ENCODE measurements around the gene SLC22A1. TPM values are rescaled to one million over a fixed set of nuclear protein-coding genes. Genes with fewer than 3 reads are reported as not detected.
"Not testable (repeated sequence)": the region's sequence is repeated elsewhere in the genome, so short reads cannot be mapped to it uniquely, and the experiment has no call there.

Gene SLC22A1
- polyA plus RNA-seq, 1 of the 3 experiments (the other 2 are of a cell fraction), result 0.20 TPM

GRCh38 chr6:160124605-160125004 lies 3.0 kb downstream of the SLC22A1 start (continued):
- TF ChIP-seq TAF1 (IDR thresholded peaks at IDR 0.05; ENCODE audit: borderline replicate concordance, low read depth, low read length), result no peak
- TF ChIP-seq USF1 (IDR thresholded peaks at IDR 0.05; ENCODE audit: borderline replicate concordance, low read depth), result no peak
- no peak for TF ChIP-seq USF2 (IDR thresholded peaks at IDR 0.05; ENCODE audit: borderline replicate concordance, low read depth, low read length)

GRCh38 chr6:160125105-160125504 lies 3.5 kb downstream of the SLC22A1 start:
- H3K4me3 ChIP-seq (ENCODE audit: low read depth in 2 of 2, low read length in 1 of 2); H4K20me1 ChIP-seq (ENCODE audit: insufficient read depth); H3K79me2 ChIP-seq (ENCODE audit: insufficient read depth); H3F3A ChIP-seq (replicated peaks; ENCODE audit: insufficient read depth); H3K4me1 ChIP-seq (ENCODE audit: control insufficient read depth in 1 of 2, insufficient read depth in 2 of 2, low read depth in 1 of 2, low read length in 1 of 2); H2AFZ ChIP-seq (ENCODE audit: low read depth); POLR2A ChIA-PET; DNase-seq; H3K4me2 ChIP-seq; H3K27me3 ChIP-seq (ENCODE audit: insufficient read depth); H3K9ac ChIP-seq; H3K9me2 ChIP-seq; H3K27ac ChIP-seq (ENCODE audit: low read depth in 2 of 2, low read length in 1 of 2); H3K9me3 ChIP-seq; H3K36me3 ChIP-seq (replicated peaks in 1 of 2; ENCODE audit: control insufficient read depth in 1 of 2, insufficient read depth in 2 of 2, low read length in 1 of 2): not testable (repeated sequence)
- CTCF ChIA-PET, result interaction anchor here (1.0 kb wide), 1 partner anchor 12 kb away, joined by 3 read pairs; no protein-coding TSS in a partner anchor
- WGBS (ENCODE audit: low lambda C conversion rate), result 48% methylated on average over 4 of the region's 5 CpGs

GRCh38 chr6:160127270-160128124 lies 5.9 kb downstream of the SLC22A1 start:
- no peak overlapping the region for H3K4me2 ChIP-seq
- H3K4me1 ChIP-seq (ENCODE audit: control insufficient read depth in 1 of 2, insufficient read depth in 2 of 2, low read depth in 1 of 2, low read length in 1 of 2), result no peaks in the 10 kb centered on the region; a peak in 1 of 4 replicates
- no peak overlapping the region for H2AFZ ChIP-seq (ENCODE audit: low read depth)
- no peak overlapping the region for H3K27ac ChIP-seq (ENCODE audit: low read depth in 2 of 2, low read length in 1 of 2)
- H3K79me2 ChIP-seq (ENCODE audit: insufficient read depth), result no peaks in the 10 kb centered on the region
- no peaks in the 10 kb centered on the region for H3K9me3 ChIP-seq
- TF ChIP-seq RFX5 (IDR thresholded peaks at IDR 0.05; ENCODE audit: low read length) (no peak), NRF1 (IDR thresholded peaks at IDR 0.05; ENCODE audit: low read depth, low read length) (no peak), GATA2 (CRISPR knock-in tag; IDR thresholded peaks at IDR 0.05) (no peak), CTCF (IDR thresholded peaks at IDR 0.05) (no peak), EP300 (IDR thresholded peaks at IDR 0.05; ENCODE audit: borderline replicate concordance in 1 of 2, low read depth in 1 of 2, low read length in 1 of 2) (no peak), SIN3A (IDR thresholded peaks at IDR 0.05; ENCODE audit: borderline replicate concordance, low read depth, low read length) (no peak), MAX (IDR thresholded peaks at IDR 0.05; ENCODE audit: low read depth) (no peak), RAD21 (IDR thresholded peaks at IDR 0.05; ENCODE audit: low read length) (no peak), POLR2AphosphoS5 (IDR thresholded peaks at IDR 0.05; ENCODE audit: low read depth, low read length) (no peak), ZBTB33 (IDR thresholded peaks at IDR 0.05; ENCODE audit: borderline replicate concordance, low read depth) (no peak)
- no peaks in the 10 kb centered on the region for H3K36me3 ChIP-seq (replicated peaks in 1 of 2; ENCODE audit: control insufficient read depth in 1 of 2, insufficient read depth in 2 of 2, low read length in 1 of 2)
- no peak overlapping the region for H3K9ac ChIP-seq
- ChIA-PET POLR2A (no interaction called here), CTCF (interaction anchor here (1.7 kb wide), 1 partner anchor 11 kb away, joined by 8 read pairs; no protein-coding TSS in a partner anchor)
- no peak overlapping the region for H3K4me3 ChIP-seq (ENCODE audit: low read depth in 2 of 2, low read length in 1 of 2)
- no peaks in the 10 kb centered on the region for H3F3A ChIP-seq (replicated peaks; ENCODE audit: insufficient read depth)
- WGBS (ENCODE audit: low lambda C conversion rate), result 64% methylated on average over 16 of the region's 16 CpGs
- no peak for DNase-seq
- no peaks in the 10 kb centered on the region for H3K9me2 ChIP-seq
- H4K20me1 ChIP-seq (ENCODE audit: insufficient read depth), result no peaks in the 10 kb centered on the region
- H3K27me3 ChIP-seq (ENCODE audit: insufficient read depth), result no peaks in the 10 kb centered on the region
